Medulla oblongata (tissue), 1 donor: ENCODE measurements around the gene ANKRD11.

Experiments used
- DNase-seq: peaks from one replicate; pipeline ENCODE4 v3.0.0-alpha.2; 2015; ENCODE audit errors: extremely low spot score

Gene ANKRD11

GRCh38 chr16:89285381-89285780 is 205.0 kb downstream of the ANKRD11 start:
- DNase-seq: no peak

- DNase-seq: no peak
Observed at GRCh38 chr16:89283449-89283848, 206.9 kb downstream of the ANKRD11 start.

- DNase-seq: no peak
Observed at GRCh38 chr16:89282523-89282922, 207.8 kb downstream of the ANKRD11 start.

- no peak for DNase-seq
Observed at GRCh38 chr16:89281829-89282228, 208.5 kb downstream of the ANKRD11 start.

GRCh38 chr16:89281189-89281577 is 209.2 kb downstream of the ANKRD11 start:
- DNase-seq: no peak

- no peak for DNase-seq
Observed at GRCh38 chr16:89280546-89281188, 209.7 kb downstream of the ANKRD11 start.

- DNase-seq: no peak
Observed at GRCh38 chr16:89279666-89280481, 210.5 kb downstream of the ANKRD11 start.

- DNase-seq: no peak
Observed at GRCh38 chr16:89278441-89279240, 211.7 kb downstream of the ANKRD11 start.

GRCh38 chr16:89277641-89278341 is 212.6 kb downstream of the ANKRD11 start:
- DNase-seq: no peak

GRCh38 chr16:89277049-89277448 is 213.3 kb downstream of the ANKRD11 start:
- no peak for DNase-seq

GRCh38 chr16:89275837-89276720 is 214.3 kb downstream of the ANKRD11 start:
- no peak for DNase-seq

GRCh38 chr16:89275284-89275584 is 215.1 kb downstream of the ANKRD11 start:
- no peak for DNase-seq

GRCh38 chr16:89274561-89275283 is 215.6 kb downstream of the ANKRD11 start:
- no peak for DNase-seq

- DNase-seq: no peak
Observed at GRCh38 chr16:89273741-89274472, 216.5 kb downstream of the ANKRD11 start.

- no peak for DNase-seq
Observed at GRCh38 chr16:89272631-89273030, 217.7 kb downstream of the ANKRD11 start.

GRCh38 chr16:89270666-89271345 is 219.6 kb downstream of the ANKRD11 start:
- no peak for DNase-seq

GRCh38 chr16:89269805-89270665 is 220.3 kb downstream of the ANKRD11 start:
- DNase-seq: no peak
